ENCODE data around the gene STK38.

GRCh38 chr6:36464233-36464632 is 83.0 kb downstream of the STK38 start:
- TF ChIP-seq POLR2AphosphoS5 (IDR thresholded peaks at IDR 0.05) (no peak), CTCF (IDR thresholded peaks at IDR 0.05) (no peak)
